ENCODE results near the gene OR2A5.
A peak's percentile ranks its signal among the peaks of the same experiment; 100 is the strongest.
"Not testable (repeated sequence)": the region's sequence is repeated elsewhere in the genome, so short reads cannot be mapped to it uniquely, and the experiment has no call there.

The OR2A5 gene, protein sequence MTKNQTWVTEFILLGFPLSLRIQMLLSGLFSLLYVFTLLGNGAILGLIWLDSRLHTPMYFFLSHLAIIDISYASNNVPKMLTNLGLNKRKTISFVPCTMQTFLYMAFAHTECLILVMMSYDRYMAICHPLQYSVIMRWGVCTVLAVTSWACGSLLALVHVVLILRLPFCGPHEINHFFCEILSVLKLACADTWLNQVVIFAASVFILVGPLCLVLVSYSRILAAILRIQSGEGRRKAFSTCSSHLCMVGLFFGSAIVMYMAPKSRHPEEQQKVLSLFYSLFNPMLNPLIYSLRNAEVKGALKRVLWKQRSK

DNA sequence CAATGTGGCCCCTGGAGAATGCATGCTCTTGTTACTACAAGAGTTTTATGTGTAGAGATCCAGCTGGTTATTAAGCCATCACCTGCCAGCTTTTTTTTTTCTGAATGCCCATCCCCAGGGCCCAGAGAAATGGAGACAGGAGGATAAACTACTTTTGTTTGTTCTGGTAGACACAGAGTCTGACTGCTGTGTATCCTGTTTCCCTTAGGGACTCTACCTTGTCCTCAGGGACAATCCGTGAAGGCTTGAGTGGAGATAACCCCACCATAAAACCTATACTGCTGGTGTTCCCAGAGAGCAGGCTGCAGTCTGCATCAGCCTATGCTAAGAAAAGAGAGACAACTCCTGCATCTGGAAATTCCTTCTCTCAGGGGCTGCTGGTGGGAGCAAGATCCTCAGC, at the start of gene OR2A5:
Gene OR2A5 (plus strand): TSS at position 301 of the 400 bp plus-strand sequence. CDS start 1,454 bp downstream, outside the sequence.
- DNase-seq: no peak

DNA sequence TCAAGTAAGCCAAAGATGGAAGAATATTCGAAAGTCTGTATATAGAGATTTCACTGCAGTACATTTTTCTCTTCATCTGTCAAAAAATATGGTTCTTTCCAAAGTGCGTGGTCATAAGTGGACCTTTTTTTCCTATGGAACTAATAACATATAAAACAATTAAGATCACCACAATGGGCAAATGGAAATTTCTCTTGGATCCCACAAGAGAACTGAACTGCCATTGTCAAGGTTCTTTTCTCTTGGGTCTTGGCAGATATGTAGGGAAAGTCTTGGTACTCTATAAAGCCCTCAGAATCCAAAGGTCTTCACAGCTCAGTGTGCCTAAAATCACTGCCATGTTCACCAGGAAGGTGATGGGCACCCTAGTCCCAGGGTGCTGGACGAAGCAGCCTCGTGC, 48.7 kb upstream of the OR2A5 start, which contains the start of gene OR6B1:
Gene OR6B1 (plus strand): TSS at position 301 of the 400 bp plus-strand sequence. CDS start 3,677 bp downstream, outside the sequence.
- no peak for DNase-seq

DNA sequence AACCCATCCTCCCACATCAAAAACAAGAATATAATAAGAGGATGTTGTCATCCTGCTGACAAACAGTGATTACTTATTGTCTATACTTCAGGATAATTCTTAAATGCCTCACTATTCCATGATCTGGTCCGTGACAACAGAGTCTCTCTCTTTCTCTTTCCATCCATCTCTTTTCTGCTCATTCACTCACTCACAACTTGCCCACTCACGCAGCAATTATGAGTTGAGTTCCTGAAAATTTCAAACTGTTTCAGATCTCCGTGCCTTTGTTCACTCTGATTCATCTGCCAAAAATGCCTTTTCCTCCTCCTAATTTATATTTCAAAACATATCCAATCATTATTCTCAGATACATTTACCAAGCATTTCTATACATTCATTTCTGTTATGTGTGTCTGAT, 47.2 kb upstream of the OR2A5 start:
- DNase-seq: no peak

DNA sequence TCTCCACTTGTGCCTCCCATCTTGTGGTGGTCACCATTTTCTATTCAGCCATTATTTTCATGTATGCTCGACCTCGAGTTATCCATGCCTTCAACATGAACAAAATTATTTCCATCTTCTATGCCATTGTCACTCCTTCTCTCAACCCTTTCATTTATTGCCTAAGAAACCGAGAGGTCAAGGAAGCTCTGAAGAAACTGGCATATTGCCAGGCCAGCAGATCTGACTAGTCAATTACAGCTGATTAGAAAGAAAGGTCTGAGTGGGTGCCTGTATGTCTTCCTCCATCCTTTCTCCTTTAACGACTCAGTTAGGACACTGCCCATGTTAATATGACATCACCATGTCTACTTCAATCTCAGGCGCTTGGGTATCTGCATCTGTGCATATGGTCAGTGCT, 44.0 kb upstream of the OR2A5 start:
- DNase-seq: no peak

DNA sequence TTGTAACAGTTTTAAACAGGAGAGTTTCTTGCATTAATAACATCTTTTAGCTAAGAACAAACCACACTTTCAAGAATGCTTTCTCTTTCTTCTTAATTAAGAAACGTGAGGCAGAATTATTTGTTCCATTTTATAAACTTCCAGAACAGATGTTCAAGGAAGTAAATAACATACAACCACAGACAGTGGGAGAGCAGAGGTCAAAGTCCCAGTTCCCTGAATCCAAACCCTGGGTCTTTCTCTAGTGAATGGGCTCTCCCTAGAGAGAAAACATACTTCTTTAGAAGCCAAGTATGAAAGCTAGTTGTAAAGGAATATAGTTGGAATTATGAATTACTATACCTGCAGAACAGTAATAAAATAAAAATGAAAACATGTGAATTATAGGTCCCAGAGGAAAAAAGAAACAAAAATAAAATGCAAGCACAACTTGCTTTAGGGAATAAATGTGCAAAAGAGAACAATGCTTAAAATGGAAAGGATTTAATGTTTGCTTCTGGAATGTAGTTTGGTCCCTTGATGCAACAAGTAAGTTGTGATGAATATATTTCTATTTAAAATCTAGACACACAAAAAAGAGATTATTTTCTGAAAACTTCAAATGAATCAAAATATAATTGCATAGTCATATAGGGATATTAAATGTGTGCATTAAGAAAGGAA, 42.6 kb upstream of the OR2A5 start:
- DNase-seq: no peak

DNA sequence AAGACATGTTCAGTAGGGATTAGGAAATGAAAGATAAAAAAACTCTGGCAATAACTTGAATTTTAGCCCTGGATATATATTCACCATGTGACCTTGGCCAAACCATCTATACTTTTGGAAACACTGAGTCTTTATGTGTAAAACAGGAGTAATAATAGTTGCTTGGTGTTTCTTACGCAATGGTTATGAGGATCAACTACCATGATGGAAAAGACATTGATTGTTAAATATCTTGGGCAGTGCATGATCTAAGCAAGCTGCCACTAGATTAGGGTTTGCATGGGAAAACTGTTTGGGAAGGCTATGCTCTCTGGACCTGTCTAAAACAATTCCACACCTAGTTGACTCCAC, 42.1 kb upstream of the OR2A5 start:
- DNase-seq: no peak

DNA sequence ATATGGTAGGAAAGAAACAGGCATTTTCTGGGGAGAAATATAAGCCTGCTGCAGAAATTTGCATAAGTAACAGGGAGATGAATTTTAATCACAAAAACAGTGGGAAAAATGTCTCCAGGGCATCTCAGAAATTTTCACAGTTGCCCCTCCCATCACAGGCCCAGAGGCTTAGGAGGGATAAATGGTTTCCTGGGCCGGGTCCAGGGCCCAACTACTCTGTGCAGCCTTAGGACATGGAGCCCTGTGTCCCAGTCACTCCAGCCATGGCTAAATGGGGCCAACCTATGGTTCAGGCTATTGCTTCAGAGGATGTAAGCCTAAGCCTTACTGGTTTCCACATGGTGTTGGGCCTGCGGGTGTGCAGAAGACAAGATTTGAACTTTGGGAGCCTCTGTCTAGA, 39.4 kb upstream of the OR2A5 start:
- no peak for DNase-seq

DNA sequence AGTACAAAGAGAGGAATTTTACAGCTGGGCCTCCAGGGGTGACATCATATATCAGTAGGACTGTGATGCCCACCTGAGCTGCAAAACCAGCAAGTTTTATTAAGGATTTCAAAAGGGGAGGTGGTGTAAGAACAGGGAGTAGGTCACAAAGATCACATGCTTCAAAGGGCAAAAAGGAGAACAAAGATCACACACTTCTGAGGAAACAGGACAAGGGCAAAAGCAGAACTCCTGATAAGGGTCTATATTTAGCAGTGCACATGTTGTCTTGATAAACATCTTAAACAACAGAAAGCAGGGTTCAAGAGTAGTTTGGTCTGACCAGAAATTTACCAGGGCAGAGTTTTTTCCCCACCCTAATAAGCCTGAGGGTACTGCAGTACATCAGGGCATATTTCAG, 38.7 kb upstream of the OR2A5 start:
- not testable (repeated sequence) for DNase-seq

DNA sequence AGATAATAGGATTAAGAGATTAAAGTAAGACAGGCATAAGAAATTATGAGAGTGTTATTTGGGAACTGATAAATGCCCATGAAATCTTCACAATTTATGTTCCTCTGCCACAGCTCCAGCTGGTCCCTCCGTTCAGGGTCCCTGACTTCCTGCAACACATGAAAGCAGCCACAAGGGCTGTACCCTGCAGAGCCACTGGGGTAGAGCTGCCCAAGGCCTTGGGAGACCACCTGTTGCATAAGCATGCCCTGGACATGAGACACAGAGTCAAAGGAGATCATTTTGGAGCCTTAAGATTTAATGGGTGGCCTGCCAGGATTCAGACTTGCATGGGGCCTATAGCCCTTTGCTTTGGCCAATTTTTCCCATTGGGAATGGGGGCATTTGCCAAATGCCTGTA, 37.9 kb upstream of the OR2A5 start:
- DNase-seq: not testable (repeated sequence)

DNA sequence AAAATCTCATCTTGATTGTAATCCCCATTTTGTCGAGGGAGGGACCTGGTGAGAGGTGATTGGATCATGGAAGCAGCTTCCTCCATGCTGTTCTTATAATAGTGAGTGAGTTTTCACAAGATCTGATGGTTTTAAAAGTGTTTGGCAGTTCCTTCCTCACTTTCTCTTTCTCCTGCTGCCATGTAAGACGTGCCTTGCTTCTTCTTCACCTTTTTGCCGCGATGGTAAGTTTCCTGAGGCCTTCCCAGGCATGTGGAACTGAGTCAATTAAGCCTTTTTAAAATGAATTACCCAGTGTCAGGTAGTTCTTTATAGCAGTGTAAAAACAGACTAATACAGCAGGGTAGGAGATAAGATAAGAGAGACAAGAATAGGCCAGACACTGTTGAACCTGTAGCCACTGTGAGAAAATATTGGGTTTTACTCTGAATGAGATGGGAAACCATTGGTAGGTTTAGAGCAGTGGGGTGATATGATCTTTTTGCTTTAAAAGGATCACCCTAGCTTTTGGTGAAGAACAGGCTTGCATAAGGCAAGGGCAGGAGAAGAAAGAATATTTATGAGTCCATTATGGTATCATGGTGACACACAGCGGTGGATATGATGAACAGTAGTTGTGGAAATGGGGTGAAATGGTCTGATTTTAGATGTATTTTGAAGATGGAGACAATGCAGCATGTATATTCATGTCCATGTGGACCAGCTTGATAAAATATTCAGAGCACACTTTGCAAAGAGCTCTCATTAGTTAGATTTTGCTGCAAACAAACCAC, 37.1 kb upstream of the OR2A5 start:
- no peak for DNase-seq

DNA sequence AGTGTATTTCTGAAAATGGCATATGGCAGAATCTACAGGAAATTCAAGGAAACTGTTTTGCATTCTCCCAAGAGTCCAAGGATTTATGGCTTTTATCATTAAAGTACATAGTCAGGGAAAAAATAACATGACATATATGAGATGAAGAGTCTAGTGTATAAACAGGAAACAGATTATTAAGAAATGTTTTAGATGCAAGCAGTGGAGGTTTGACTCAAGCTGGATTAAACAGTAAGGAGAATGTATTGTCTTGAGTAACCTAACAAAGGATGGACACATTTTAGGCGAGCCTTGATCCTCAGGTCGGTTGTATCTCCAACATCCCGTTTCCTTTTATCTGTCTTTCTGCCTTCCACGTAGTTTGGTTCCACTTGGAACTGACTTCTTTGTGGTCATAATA, 30.7 kb upstream of the OR2A5 start:
- DNase-seq: no peak

DNA sequence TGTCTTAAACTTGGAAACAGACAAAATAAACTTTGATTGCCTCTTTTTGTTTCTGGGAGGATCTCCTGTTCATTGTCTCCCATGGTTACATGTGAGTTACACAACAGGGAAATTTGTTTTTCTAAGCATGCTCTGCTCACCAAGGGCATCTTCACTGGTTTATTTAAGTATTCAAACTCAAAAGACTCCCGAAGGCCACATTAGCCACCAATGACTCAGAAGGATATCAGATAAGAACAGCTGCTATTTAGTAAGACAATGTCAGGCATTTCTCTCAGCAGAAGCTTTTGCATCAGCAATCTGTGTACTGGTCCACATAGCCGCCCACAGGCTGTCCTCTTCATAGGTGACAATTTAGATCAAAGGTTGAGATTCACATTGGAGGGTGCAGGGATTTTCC, 29.3 kb upstream of the OR2A5 start:
- no peak for DNase-seq

DNA sequence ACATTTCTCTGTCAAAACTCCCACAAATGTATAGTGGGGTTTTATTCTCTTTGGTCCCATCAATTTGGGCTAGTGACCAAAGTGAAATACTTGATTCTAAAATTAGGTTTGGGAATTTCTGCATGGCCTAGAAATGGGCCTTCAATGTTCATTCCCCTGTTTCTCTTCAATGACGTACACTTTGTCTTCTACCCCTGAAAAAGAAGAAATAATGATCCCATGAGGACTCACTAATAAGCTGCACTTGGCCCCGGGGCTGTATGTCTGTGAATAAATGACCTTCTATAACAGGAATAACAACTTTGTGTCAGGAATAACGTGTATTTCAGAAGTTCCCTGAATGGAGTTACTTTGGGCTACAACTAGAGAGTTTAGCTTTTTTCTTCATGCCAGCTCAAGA, 28.4 kb upstream of the OR2A5 start:
- no peak for DNase-seq

DNA sequence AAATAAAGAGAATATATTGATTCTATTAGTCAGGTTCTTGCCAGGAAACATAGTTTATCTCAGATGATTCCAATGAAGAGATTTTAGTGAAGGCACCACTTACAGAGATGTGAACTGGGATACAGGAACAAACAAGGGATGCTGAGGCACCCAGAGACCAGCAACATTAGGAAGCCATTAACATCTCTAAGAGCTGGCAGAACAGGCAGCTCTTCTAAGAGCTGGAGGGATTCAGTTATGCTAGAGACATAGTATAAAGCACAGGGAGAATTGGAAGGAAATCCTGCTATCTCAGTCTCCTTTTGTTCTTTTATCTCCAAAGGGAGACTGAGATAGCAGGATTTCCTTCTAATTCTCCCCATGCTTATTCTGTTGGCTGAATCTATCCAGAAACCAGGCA, 26.6 kb upstream of the OR2A5 start:
- no peak for DNase-seq

DNA sequence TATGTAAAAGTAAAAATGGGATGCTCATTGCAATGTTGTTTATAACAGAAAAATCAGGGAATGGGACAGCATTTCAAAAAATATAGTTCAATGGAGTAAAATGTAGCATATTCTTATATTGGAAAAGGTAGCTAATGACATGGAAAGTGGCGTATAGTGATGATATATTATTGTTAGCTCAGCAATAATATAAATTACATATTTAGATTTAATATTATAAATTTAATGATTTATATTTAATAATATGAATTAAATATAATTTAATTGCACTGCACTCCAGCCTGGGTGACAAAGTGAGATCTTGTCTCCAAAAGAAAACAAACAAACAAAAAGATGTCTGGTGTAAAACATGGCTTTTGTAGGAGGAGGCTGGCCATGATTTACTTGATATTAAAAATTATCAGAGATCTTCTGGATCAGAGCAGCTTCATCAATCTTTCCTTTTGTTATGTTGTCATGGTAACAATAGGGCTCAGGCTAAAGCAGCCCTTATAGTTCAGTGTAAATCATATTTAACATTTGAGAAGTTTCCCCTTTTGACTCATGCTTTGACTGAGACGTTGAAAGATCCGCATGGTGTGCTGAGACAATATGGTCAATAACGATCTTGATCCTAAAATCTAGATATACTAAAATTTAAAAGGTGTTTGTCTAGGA, 25.4 kb upstream of the OR2A5 start:
- no peak for DNase-seq

DNA sequence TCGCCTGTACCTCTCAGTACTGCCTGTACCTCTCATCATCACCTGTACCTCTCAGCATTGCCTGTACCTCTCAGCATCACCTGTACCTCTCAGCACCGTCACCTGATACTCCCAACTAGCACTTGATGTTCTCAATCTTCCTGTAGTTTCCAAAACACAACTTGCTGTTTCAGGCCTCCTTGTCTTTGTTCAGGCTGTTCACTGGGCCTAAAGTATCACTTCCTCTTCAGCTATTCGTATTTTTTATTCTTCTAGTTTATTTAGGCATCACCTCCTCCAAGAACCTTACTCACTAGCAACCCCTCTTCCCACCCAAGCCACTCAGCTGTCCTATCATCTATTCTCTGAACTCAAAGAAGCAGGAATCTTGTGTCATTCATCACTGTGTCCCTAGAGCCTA, 24.5 kb upstream of the OR2A5 start:
- DNase-seq: no peak

DNA sequence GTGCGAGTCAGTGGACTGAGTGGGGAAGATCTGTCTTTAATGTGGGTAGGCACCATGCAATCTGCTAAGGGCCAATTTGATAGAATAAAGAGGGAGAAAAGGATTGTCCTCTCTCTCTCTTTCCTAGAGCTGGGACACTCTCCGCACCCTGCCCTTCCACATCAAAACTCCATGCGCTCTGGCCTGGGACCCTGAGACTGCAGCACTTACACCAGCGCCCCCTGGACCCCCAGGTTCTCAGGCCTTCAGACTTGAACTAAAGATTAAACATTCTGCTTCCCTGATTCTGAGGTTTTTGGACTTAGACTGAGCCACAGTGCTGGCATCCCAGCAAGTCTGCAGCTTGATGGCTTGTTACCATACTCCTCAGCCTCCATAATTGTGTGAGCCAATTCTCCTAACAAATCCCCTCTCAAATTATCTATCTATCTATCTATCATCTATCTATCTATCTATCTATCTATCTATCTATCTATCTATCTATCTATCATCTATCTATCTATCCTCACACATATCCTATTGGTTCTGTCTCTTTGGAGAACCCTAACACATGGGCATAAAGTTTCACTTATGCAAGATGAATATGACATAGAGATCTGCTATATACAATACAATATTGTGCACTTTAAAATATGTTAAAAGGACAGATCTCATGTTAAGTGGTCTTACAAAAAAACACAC, 22.4 kb upstream of the OR2A5 start:
- DNase-seq: no peak

DNA sequence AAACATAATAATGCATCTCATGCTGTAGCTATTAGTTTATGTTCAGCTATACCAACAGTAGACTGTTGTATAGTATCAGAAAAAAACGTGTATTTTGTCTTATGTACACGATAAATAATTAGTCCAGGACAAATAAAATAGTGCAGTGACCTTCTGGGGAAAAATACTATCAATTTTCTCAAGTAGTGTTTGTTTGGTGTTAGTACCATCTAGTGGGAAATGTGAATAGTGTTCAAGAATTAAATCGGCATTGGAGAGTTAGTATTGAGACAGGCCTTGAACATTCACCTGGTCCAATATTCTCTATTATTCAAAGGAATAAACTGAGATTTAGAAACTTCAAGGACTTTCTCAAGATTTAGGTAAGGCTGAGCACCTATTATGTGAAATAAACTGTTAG, 21.7 kb upstream of the OR2A5 start:
- peak; percentile 13 for DNase-seq

DNA sequence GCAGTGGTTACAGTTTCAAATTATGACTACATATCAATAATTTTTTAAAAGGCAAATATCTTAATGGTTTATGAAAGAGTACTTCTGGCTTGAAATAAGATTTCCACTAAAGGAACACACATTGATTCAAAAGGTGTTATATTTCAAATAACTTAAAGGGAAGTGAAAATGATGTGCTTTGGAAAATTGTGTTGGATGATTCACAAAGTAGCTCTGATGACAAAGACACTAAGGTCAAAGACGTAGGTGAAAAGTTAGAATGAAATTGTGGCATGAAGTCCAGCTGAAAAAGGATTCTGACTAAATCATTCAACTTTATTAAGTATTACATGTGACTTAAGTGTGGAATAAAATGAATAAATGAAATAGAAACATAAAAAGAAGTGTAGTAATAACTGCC, 20.8 kb upstream of the OR2A5 start:
- DNase-seq: no peak

DNA sequence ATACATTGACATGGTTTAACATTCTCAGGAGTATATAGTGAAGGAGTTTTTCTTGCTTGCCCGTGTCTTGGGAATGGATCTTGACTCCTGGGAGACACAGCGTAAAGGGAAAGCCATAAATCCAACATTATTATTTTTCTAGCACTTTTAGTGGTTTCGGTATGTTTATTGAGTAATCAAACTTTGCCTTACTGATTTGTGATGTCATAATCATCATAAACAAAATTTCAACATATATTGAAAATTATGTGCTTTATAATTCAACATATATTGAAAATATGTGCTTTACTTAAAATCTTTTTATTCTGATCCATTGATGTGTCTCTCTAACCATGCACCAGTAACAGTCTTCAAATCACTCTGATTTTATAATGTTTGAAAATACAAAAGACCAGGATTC, 20.2 kb upstream of the OR2A5 start:
- DNase-seq: no peak

DNA sequence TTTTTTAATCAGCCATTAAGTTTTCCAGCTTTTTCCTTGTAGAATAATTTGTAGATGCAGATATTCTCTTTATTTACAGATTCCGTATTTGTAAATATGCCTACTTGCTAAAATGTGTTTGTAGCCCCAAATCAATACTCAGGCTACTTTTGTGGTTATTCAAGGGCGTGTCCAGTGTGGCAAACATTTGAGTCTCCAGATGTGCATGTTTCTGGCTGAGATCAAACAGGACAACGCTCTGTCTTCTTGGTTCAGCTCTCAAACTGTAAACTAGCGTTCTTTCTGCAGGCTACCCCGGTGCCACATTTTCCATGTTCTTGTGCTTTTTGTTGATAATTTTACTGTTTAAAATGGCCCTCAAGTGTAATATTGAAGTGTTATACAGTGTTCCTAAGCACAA, 16.2 kb upstream of the OR2A5 start:
- no peak for DNase-seq

DNA sequence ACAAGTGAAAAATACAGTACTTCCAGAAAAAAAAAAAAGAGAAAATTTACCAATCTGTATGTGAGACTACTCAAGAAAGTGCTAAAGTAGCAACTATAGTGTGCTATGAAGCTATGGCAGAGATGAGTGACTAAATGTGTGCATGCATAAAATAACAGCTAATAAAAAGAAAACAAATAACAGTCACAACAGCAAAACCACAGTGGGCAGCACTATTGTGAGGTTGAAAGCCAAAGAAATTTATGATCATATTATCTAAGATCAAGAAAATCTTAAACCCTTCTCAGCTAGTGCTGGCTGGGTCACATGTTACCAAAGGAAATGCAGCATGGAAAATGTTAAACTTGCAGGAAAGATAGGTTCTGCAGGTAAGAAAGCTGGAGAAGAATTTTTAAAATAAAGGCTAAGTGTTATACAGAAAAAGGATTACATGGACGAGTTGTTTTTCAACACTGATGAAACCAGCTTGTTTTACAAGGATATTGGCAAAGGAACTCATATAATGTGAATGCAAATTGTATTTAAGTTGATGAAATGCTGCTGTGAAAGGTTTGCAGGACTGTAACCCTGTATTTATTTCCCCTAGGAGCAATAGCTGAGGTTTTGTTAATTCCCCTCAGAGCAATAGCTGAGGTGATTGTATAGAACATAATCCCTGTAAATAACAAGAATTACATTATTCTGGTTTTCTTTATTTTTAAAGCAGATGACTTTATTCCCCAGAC, 15.6 kb upstream of the OR2A5 start:
- DNase-seq: no peak

All from DMS79 treated with DMSO at 0.1 percent for 48 hours (cell line).